HEK293 (cell line): Measurements from ENCODE around the gene RGS6.

Experiments
- CTCF ChIA-PET: fragments of 350-600 bp; formaldehyde crosslinking; extraction: SDS; loops from one replicate; lab custom pipeline; 2021; ENCODE audit warnings: antibody characterized with exemption; lab: Yijun Ruan, JAX
- POLR2A ChIA-PET: fragments of 300-600 bp; formaldehyde crosslinking; extraction: SDS; loops from one replicate; lab custom pipeline; 2020; ENCODE audit warnings: antibody characterized with exemption, inconsistent platforms; lab: Yijun Ruan, JAX
- H3K27ac ChIP-seq: fragments of 200-500 bp; sonication (Bioruptor generic); 2 replicates; pipeline ENCODE4 v1.5.1; 2014; ENCODE audit warnings: low read depth, low read length, control low read depth, inconsistent platforms; ENCODE audit errors: extremely low read depth
- H3K36me3 ChIP-seq, 2 experiments: fragments of 200-500 bp in 1 of 2; sonication (Bioruptor generic) in 1 of 2; 1 replicate in 1 of 2; 2 replicates in 1 of 2; pipeline ENCODE4 v1.5.1; 2014 to 2017; ENCODE audit warnings: inconsistent platforms in 2 of 2, low read length in 2 of 2; ENCODE audit not compliant: control insufficient read depth in 2 of 2, insufficient read depth in 1 of 2
- H3K4me1 ChIP-seq: fragments of 200-500 bp; sonication (Bioruptor generic); 2 replicates; pipeline ENCODE4 v1.5.1; 2014; ENCODE audit warnings: mild to moderate bottlenecking, low read length, inconsistent platforms; ENCODE audit not compliant: control insufficient read depth, insufficient read depth
- H3K4me3 ChIP-seq: 2 replicates; pipeline ENCODE4 v1.5.1; 2011; ENCODE audit warnings: low read depth, mild to moderate bottlenecking, control low read depth, low read length, moderate library complexity
- H3K9me3 ChIP-seq: fragments of 200-500 bp; sonication (Bioruptor generic); 2 replicates; pipeline ENCODE4 v1.5.1; 2014; ENCODE audit warnings: low read depth, low read length, inconsistent platforms; ENCODE audit not compliant: control insufficient read depth, insufficient read depth
- GLI2 ChIP-seq: fragments of 450-650 bp; formaldehyde crosslinking; IDR thresholded peaks from 2 replicates; pipeline ENCODE4; 2017; ENCODE audit warnings: missing biosample characterization, missing genetic modification characterization, low read depth, borderline replicate concordance
- GLI4 ChIP-seq: fragments of 450-650 bp; formaldehyde crosslinking; IDR thresholded peaks from 2 replicates; pipeline ENCODE4 v1.5.1; 2016; ENCODE audit warnings: missing biosample characterization, missing genetic modification characterization
- GLIS2 ChIP-seq: fragments of 450-650 bp; formaldehyde crosslinking; IDR thresholded peaks from 2 replicates; pipeline ENCODE4 v1.5.1; 2016; ENCODE audit warnings: missing biosample characterization, missing genetic modification characterization
- HIC1 ChIP-seq: fragments of 450-650 bp; formaldehyde crosslinking; IDR thresholded peaks from 2 replicates; pipeline ENCODE4 v1.5.1; 2016; ENCODE audit warnings: missing biosample characterization, missing genetic modification characterization
- HOXC10 ChIP-seq: sonication (generic); formaldehyde crosslinking; IDR thresholded peaks from 2 replicates; pipeline ENCODE4 v1.8.1; 2023; ENCODE audit warnings: mild to moderate bottlenecking, missing genetic modification reagents
- KLF16 ChIP-seq: fragments of 450-650 bp; formaldehyde crosslinking; IDR thresholded peaks from 2 replicates; pipeline ENCODE4 v1.5.1; 2017; ENCODE audit warnings: missing biosample characterization, missing genetic modification characterization
- OSR2 ChIP-seq: fragments of 450-650 bp; formaldehyde crosslinking; IDR thresholded peaks from 2 replicates; pipeline ENCODE4 v1.5.1; 2016; ENCODE audit warnings: missing biosample characterization, missing genetic modification characterization
- SETDB1 ChIP-seq: IDR thresholded peaks from one replicate; pipeline ENCODE4 v1.6.1; 2017; ENCODE audit warnings: mild to moderate bottlenecking, low read length, moderate library complexity, mixed read lengths; ENCODE audit not compliant: insufficient read length
- ZBTB44 ChIP-seq: fragments of 450-650 bp; IDR thresholded peaks from 2 replicates; pipeline ENCODE4 v1.5.1; 2018; ENCODE audit warnings: missing biosample characterization, mild to moderate bottlenecking, missing genetic modification characterization
- ZIC2 ChIP-seq: fragments of 450-650 bp; formaldehyde crosslinking; IDR thresholded peaks from 2 replicates; pipeline ENCODE4 v1.5.1; 2016; ENCODE audit warnings: missing biosample characterization, missing genetic modification characterization
- ZNF18 ChIP-seq: fragments of 450-650 bp; formaldehyde crosslinking; IDR thresholded peaks from 2 replicates; pipeline ENCODE4 v1.5.1; 2016; ENCODE audit warnings: missing biosample characterization, missing genetic modification characterization
- ZNF274 ChIP-seq, 2 experiments: fragments of 200-500 bp in 1 of 2; fragments of 450-650 bp in 1 of 2; sonication (Bioruptor generic) in 1 of 2; formaldehyde crosslinking in 1 of 2; IDR thresholded peaks; 2 replicates each; pipeline versions ENCODE4 v1.5.1 to v1.6.1; 2014 to 2016; ENCODE audit warnings: borderline replicate concordance in 1 of 2, inconsistent platforms in 1 of 2, low read length in 1 of 2, missing biosample characterization in 1 of 2, missing genetic modification characterization in 1 of 2
- ZNF311 ChIP-seq: fragments of 450-650 bp; formaldehyde crosslinking; IDR thresholded peaks from 2 replicates; pipeline ENCODE4 v1.5.1; 2017; ENCODE audit warnings: missing biosample characterization, missing genetic modification characterization, borderline replicate concordance
- ZNF366 ChIP-seq: fragments of 450-650 bp; formaldehyde crosslinking; conservative IDR thresholded peaks from 2 replicates; pipeline ENCODE4 v1.5.1; 2016; ENCODE audit warnings: missing biosample characterization, missing genetic modification characterization
- ZNF449 ChIP-seq: fragments of 450-650 bp; formaldehyde crosslinking; IDR thresholded peaks from 2 replicates; pipeline ENCODE4 v1.5.1; 2017; ENCODE audit warnings: missing biosample characterization, mild to moderate bottlenecking, missing genetic modification characterization, moderate library complexity
- ZNF654 ChIP-seq: fragments of 450-650 bp; formaldehyde crosslinking; IDR thresholded peaks from 2 replicates; pipeline ENCODE4 v1.5.1; 2016; ENCODE audit warnings: low read depth, missing biosample characterization, missing genetic modification characterization
- ZNF768 ChIP-seq: fragments of 450-650 bp; formaldehyde crosslinking; IDR thresholded peaks from 2 replicates; pipeline ENCODE4 v1.5.1; 2018; ENCODE audit warnings: missing biosample characterization, mild to moderate bottlenecking, missing genetic modification characterization
- ZNF776 ChIP-seq: fragments of 450-650 bp; formaldehyde crosslinking; IDR thresholded peaks from 2 replicates; pipeline ENCODE4 v1.5.0; 2017; ENCODE audit warnings: missing biosample characterization, missing genetic modification characterization, borderline replicate concordance
- ZNF843 ChIP-seq: fragments of 450-650 bp; formaldehyde crosslinking; IDR thresholded peaks from 2 replicates; pipeline ENCODE4 v1.5.1; 2016; ENCODE audit warnings: missing biosample characterization, missing genetic modification characterization
- ZSCAN16 ChIP-seq: fragments of 450-650 bp; formaldehyde crosslinking; IDR thresholded peaks from 2 replicates; pipeline ENCODE4 v1.5.1; 2016; ENCODE audit warnings: missing biosample characterization, missing genetic modification characterization
- ZSCAN18 ChIP-seq: fragments of 450-650 bp; formaldehyde crosslinking; IDR thresholded peaks from 2 replicates; pipeline ENCODE4 v1.5.1; 2016; ENCODE audit warnings: missing biosample characterization, missing genetic modification characterization

RGS6 gene

GRCh38 chr14:72303930-72304329 lies 371.7 kb downstream of the RGS6 start (continued):
- no peak for TF ChIP-seq HIC1 (tag by site-specific recombination)
- no peak for TF ChIP-seq ZNF449 (tag by site-specific recombination)
- TF ChIP-seq ZNF654 (tag by site-specific recombination) = no peak
- TF ChIP-seq ZNF843 (tag by site-specific recombination) = no peak
- TF ChIP-seq ZNF776 (tag by site-specific recombination) = no peak
- TF ChIP-seq ZNF18 (tag by site-specific recombination) = no peak
- TF ChIP-seq SETDB1 = no peak

GRCh38 chr14:72305561-72305960 lies 373.3 kb downstream of the RGS6 start:
- TF ChIP-seq ZSCAN18 (tag by site-specific recombination) (no peak), ZSCAN16 (tag by site-specific recombination) (no peak), ZIC2 (tag by site-specific recombination) (no peak), GLIS2 (tag by site-specific recombination) (no peak), ZNF311 (tag by site-specific recombination) (no peak), ZNF449 (tag by site-specific recombination) (no peak), HOXC10 (no peak), GLI2 (tag by site-specific recombination) (no peak), ZNF843 (tag by site-specific recombination) (no peak)
- no peak overlapping the region for H3K4me3 ChIP-seq
- POLR2A ChIA-PET = no interaction called here
- no peaks in the 10 kb centered on the region for H3K9me3 ChIP-seq
- H3K36me3 ChIP-seq = no peaks in the 10 kb centered on the region
- CTCF ChIA-PET = no interaction called here
- no peaks in the 10 kb centered on the region for H3K4me1 ChIP-seq
- no peak overlapping the region for H3K27ac ChIP-seq

GRCh38 chr14:72308967-72309485 lies 376.8 kb downstream of the RGS6 start:
- H3K9me3 ChIP-seq = no peaks in the 10 kb centered on the region
- ChIA-PET CTCF (no interaction called here), POLR2A (no interaction called here)
- no peak overlapping the region for H3K4me3 ChIP-seq
- H3K4me1 ChIP-seq = no peaks in the 10 kb centered on the region
- no peak overlapping the region for H3K27ac ChIP-seq
- H3K36me3 ChIP-seq = no peaks in the 10 kb centered on the region
- TF ChIP-seq ZBTB44 (tag by site-specific recombination) (no peak), ZNF768 (tag by site-specific recombination) (no peak), KLF16 (tag by site-specific recombination) (no peak), GLI4 (tag by site-specific recombination) (no peak), ZNF366 (no peak), ZNF274 (IDR thresholded peaks at IDR 0.05; ENCODE audit: low read length) (no peak), ZNF274 (tag by site-specific recombination; IDR thresholded peaks at IDR 0.05; ENCODE audit: borderline replicate concordance) (no peak), ZNF311 (tag by site-specific recombination) (no peak), OSR2 (no peak)
